SHP77 treated with DMSO at 0.1 percent for 48 hours (cell line): ENCODE results near the gene RAPGEF6.
"Not testable (repeated sequence)": the region's sequence is repeated elsewhere in the genome, so short reads cannot be mapped to it uniquely, and the experiment has no call there.

Experiments
- DNase-seq: peaks from one replicate; lab custom pipeline; 2025; lab: John Stamatoyannopoulos, UW

The RAPGEF6 gene

GRCh38 chr5:131495536-131496399 is 139.3 kb downstream of the RAPGEF6 start:
- no peak for DNase-seq

- DNase-seq = no peak
These were observed 143.3 kb downstream of the RAPGEF6 start for GRCh38 chr5:131491749-131492148.

GRCh38 chr5:131488463-131488862 is 146.6 kb downstream of the RAPGEF6 start:
- DNase-seq = no peak

- not testable (repeated sequence) for DNase-seq
These were observed 147.7 kb downstream of the RAPGEF6 start for GRCh38 chr5:131487371-131487770.

GRCh38 chr5:131482617-131483016 is 152.4 kb downstream of the RAPGEF6 start:
- no peak for DNase-seq

GRCh38 chr5:131481569-131481968 is 153.5 kb downstream of the RAPGEF6 start:
- no peak for DNase-seq

- no peak for DNase-seq
These were observed 159.5 kb downstream of the RAPGEF6 start for GRCh38 chr5:131475541-131475941.

- DNase-seq = no peak
These were observed 161.3 kb downstream of the RAPGEF6 start for GRCh38 chr5:131473731-131474130.

- no peak for DNase-seq
These were observed 168.8 kb downstream of the RAPGEF6 start for GRCh38 chr5:131466171-131466766.

- DNase-seq = no peak
These were observed 171.4 kb downstream of the RAPGEF6 start for GRCh38 chr5:131463656-131464055.

GRCh38 chr5:131462454-131462853 is 172.6 kb downstream of the RAPGEF6 start:
- no peak for DNase-seq

- no peak for DNase-seq
These were observed 173.3 kb downstream of the RAPGEF6 start for GRCh38 chr5:131461742-131462141.

- DNase-seq = no peak
These were observed 174.0 kb downstream of the RAPGEF6 start for GRCh38 chr5:131460867-131461572.

GRCh38 chr5:131460133-131460532 is 174.9 kb downstream of the RAPGEF6 start:
- DNase-seq = no peak

GRCh38 chr5:131459216-131459615 is 175.8 kb downstream of the RAPGEF6 start:
- DNase-seq = no peak

- DNase-seq = no peak
These were observed 177.8 kb downstream of the RAPGEF6 start for GRCh38 chr5:131457193-131457592.

- DNase-seq = no peak
These were observed 184.1 kb downstream of the RAPGEF6 start for GRCh38 chr5:131450941-131451340.

- DNase-seq = no peak
These were observed 193.8 kb downstream of the RAPGEF6 start for GRCh38 chr5:131441184-131441583.

- no peak for DNase-seq
These were observed 198.9 kb downstream of the RAPGEF6 start for GRCh38 chr5:131436081-131436480.

- DNase-seq = no peak
These were observed 201.9 kb downstream of the RAPGEF6 start for GRCh38 chr5:131433109-131433508.

- DNase-seq = no peak
These were observed 203.2 kb downstream of the RAPGEF6 start for GRCh38 chr5:131431794-131432193.

- no peak for DNase-seq
These were observed 204.2 kb downstream of the RAPGEF6 start for GRCh38 chr5:131430794-131431193.

GRCh38 chr5:131426011-131426410 is 209.0 kb downstream of the RAPGEF6 start:
- DNase-seq = no peak
